Dedifferentiated amniotic fluid mesenchymal stem cell (primary cell): ENCODE data around the gene SH3D19.
A peak's percentile ranks its signal among the peaks of the same experiment; 100 is the strongest.
"Not testable (repeated sequence)": the region's sequence is repeated elsewhere in the genome, so short reads cannot be mapped to it uniquely, and the experiment has no call there.

Source experiments
- DNase-seq: peaks from one replicate; pipeline ENCODE4 v3.0.0-alpha.2; 2016; ENCODE audit errors: extremely low spot score

SH3D19 gene

DNA sequence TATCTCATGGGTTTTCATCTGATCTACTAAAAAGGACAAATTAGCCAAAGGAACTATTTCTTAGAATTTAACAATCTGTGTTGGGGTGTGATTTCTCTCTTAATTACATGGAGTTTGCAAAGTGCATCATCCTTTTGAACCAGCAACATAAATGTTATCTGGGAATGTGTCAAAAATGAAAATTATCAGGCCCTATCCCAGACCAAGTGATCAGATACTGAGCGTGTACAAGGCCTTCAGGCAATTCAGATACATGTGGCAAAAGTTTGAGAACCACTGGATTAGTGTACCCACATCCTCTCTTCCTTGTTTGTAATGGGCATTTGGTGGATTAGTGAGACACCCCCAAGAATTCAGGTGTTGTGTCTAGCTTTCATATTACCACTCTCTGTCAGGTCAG is 3.8 kb downstream of the SH3D19 start:
- no peak for DNase-seq

DNA sequence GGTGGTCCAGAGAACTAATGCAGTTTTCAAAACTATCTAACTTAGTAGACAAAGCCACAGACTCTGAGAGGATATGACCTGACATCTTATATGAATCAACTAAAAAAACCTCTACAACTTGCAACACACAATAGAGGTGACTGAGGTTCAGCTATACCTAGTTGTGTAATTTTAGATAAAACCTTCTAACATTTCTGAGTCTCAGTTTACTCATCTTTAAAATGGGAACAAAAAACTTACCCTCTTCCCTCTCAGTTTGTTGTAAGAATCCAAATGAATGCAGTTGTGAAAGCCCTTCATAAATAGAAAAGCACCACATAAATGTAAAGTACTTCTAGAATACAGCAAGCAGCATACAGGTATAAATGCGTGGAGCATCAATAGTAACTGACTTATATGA is 5.9 kb downstream of the SH3D19 start:
- no peak for DNase-seq

DNA sequence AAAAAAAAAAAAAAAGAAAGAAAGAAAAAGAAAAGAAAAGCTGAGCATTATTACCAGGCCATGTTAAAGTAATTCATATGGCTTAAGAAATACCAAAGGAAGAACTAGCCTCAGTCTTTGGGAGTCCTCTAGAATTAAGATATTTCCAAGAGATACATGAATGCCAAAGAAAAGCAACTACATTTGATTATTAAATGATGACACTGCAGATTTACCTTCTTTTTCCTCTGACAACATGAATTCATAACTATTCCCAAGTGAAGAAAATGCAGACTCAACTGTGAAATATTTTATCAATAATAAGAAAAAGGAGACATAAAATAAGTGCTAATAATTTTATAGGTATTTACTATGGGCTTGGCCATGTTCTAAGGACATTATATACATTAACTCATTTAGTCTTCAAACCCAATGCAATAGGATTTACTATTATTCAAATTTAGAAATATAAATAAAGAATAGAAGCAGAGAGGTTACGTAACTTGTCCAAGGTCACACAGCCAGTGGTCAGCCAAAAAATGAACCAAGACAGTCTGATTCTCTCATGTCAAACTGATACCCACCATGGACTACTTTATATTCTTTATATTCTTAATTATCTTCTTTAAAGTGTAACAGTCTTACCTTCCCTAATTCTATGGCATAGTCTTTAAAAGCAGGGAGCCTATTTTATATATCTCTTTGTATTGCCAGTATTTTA is 6.9 kb downstream of the SH3D19 start:
- no peak for DNase-seq

DNA sequence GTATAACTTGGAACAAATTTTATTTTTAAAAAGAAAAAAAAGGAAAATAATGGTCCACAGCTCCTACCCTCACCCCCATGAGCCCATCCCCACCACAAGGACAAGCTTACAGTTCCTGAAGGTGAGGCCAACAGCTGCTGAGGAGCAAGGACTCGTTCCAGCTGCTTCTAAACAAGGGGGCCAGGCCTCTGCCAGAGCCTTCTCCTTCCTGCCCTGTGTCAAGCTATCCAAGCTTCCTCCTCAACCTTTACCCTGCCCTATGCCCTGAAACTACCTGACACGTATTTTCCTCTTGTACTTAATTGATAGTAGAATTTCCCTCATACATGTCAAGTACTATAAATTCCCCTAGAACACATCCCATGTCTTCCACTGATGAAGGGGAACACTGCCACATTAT is 8.8 kb downstream of the SH3D19 start:
- DNase-seq = no peak

DNA sequence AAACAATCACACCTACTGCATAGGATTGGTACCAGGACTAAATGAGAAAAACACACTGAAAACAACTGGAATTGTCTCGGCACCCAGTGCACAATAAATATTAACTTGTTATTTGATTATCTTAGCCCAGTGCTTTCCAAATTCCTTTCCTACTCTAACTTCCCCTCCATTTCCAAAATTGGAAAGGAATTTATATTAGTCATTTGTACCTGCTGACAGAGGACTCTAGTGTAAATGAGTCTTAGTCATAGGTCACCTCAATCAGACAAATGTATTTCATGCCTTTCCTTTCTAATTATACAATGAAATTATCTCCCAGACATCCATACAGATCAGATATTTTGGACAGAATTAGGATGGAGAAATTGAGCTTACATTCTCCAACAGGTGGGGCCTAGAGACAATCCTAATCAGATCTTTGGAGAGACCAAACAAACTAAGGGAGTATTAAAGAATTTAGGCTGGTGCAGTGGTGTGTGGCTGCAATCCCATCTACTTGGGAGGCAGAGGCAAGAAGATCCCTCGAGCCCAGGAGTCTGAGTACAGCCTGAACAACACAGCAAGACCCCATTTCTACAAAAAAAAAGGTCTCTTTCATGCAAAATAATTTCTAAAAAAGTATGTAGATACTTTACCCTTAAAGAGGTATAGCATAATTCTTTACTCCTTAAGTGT is 10.1 kb downstream of the SH3D19 start:
- DNase-seq = no peak

DNA sequence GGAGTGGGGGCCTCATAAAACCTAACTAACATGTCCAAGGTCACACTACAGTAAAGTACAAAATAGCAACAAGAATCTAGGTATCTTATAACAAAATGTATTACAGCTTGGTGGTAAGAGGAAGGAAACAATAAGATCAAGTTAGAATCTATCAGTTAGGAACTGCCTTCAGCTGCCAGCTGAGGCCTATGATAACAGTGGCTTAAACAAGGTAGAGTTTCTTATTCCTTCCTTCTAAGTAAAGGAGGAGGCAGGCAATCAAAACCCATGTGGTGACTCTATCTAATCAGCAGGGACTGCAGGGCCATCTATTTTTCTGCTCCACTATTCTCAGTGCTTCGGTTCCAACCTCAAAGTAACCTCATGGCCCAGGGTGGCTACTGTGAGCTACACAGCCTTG is 10.9 kb downstream of the SH3D19 start:
- no peak for DNase-seq

DNA sequence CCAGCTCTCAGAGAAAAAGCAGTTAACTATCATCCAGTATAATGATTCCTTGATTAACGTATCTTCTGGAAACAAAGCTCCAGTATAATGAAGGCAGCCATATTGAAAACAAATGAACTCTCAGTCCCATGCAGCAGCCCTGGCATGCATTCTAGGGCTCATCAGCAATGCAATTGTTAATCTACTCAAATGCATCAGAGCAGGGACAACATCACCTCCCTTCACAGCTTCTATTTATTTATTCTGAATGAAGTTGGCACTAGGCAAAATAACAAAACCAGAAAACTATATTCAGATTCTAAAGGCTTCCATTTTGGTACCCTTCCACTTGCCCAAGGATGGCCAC is 11.4 kb downstream of the SH3D19 start:
- DNase-seq = no peak

DNA sequence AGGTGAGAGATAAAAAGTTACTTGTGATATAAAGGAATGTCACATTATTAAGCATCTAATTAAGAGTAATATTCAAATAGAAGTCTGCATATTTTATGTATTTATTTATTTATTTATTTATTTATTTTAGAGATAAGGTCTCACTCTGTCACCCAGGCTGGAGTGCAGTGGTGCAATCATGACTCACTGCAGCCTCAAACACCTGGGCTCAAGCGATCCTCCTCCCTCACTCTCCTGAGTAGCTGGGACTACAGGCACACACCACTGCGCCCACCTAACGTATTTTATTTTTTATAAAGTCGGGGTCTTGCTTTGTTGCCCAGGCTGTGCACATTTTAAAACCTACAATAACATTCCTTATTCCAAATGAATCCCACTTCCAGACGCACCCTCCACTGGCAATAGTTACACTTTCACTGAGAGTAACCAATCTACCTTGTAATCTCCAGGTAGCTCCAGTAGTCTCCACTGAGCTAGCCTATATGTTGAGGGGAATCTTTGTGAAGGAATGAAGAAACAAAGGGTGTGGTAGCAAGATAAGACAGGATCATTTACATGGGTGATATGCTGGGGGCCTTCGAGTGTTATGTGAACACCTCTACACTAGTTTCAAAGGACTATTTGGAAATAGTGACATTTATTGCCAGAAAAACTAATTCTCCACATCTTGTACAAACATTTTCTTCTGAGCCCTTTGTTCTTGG is 11.9 kb downstream of the SH3D19 start:
- DNase-seq = no peak

DNA sequence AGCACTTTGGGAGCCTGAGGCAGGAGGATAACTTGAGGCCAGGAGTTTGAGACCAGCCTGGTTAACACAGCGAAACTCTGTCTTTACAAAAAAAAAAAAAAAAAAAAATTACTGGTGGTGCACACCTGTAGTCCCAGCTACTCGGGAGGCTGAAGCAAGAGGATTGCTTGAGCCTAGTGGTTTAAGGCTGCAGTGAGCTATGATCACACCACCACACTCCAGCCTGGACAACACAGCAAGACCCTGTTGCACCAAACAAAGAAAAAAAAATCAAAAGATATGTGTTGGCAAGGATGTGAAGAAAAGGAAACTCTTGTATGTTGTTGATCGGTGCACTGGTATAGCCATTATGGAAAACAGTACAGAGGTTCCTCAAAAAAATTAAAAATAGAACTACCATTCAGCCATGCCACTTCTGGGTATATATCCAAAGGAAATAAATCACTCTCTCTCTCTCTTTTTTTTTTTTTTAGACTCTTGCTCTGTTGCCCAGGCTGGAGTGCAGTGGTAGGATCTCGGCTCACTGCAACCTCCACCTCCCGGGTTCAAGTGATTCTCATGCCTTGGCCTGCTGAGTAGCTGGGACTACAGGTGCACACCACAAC is 15.2 kb downstream of the SH3D19 start:
- no peak for DNase-seq

DNA sequence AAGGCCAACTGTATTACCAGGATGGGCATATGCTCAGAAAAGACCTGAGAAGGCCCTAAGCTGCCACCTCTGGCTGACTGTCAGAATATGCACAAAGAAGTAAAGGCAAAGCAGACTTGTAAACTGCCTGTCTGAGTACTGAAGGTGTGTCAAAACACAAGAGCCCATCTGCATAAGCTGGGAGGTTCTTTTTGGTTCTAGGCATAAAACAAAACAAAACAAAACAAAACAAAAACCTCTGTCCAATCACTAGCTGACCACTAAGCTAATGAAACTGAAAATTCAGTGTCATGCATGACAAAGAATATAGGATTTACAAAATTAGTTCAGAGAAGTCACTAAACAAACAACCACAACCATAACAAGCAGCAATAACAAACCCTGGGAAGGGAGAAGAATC is 20.6 kb downstream of the SH3D19 start:
- DNase-seq = no peak

DNA sequence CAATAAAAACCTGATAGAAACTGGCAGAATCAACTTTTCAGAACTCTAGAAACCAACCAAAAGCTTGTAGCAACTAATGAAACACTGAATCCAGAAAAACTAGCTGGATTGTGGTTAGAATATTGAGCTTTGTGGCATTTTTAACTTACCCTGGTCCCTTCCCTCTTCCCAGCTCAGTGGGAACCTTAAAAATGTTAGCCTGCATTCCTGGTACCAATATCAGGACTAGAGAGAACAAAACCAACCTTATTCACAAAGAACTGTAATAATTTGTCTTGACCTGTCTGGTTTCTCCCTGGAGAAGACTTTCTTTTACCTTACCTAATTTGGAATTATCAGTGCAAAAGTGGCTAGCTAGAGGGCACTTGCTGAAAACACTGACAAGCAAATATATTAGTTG is 21.2 kb downstream of the SH3D19 start:
- no peak for DNase-seq

DNA sequence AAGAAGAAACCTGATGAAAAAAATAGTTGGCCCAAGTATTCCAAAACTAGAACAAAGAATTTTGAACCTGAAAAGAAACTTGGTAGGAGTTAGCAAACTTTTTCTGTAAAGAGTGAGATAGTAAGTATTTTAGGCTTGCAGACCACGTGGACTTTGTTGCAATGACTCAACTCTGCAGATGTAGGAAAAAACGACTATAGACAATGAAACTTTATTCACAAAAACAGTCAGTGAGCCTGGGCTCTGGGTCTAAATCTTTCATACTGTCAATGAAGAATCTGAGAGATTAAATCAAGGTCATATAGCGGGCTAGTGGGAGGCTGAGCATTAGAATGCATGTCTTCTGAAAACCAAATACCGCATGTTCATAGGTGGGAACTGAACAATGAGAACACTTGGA is 23.0 kb downstream of the SH3D19 start:
- no peak for DNase-seq

DNA sequence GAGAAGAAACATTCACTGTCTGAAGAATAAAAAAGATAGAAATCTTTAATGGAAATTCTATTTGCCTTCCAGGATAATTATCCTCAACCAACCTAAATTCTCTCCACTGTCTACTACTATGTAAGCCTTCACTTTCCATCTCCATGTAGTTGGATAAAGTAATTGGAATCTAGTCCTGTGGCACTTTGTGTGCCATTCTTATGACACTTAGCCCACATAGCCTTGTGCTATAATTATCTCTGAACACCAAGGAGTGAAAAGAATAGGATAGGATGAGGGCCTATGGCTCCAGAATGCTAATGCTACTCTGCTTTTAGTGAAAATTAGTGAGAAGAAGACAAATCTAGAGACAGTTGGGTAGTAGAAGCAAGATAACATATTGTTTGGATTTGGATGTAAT is 28.2 kb downstream of the SH3D19 start:
- no peak for DNase-seq

DNA sequence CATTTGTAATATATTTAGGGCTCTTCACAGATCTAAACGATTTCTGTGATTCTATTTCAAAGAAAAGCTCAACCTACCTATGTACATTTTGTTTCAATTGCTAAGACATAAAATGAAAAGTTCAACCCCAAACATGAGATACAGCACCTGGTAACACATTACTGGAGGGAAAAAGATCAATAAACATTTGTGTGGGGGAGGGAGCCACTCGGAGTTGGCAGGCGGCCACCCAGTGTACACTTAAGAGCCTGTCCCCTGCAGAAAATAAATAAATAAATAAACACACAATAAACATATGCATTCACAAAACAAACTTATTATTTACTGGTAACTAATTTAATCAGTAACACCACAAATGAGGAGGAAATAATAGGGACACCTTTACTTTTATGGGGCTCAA is 29.2 kb downstream of the SH3D19 start:
- no peak for DNase-seq

DNA sequence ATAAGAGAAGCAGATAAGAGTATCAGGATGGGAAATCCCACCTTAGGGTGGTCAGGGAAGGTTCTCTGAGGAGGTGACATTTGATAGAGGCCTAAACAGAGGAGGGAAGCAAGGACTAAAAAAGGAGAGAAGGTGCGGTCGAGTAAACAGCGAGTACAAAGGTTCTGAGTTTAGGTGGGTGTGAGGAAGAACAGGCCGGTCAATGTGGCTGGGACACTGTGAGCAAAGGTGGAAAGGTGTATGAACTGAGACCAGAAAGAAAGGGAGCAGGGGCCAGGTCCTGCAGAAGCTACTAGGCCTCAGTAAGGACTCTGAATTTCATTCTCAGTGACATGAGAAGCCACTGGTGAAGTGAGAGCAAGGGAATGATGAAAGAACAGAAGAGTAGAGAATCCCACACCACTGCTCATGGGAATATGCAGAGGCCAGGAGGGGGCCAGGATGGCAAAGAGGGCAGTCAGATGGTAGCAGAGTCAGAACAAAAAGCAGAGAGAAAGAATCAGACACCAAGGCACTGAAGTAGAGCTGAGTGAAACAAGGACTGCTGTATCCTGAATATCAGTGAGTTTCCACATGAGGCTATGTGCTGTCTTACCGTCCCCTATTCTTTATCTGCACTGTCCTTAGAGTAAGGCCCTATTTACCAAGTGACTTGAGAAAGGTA is 30.4 kb downstream of the SH3D19 start:
- no peak for DNase-seq

DNA sequence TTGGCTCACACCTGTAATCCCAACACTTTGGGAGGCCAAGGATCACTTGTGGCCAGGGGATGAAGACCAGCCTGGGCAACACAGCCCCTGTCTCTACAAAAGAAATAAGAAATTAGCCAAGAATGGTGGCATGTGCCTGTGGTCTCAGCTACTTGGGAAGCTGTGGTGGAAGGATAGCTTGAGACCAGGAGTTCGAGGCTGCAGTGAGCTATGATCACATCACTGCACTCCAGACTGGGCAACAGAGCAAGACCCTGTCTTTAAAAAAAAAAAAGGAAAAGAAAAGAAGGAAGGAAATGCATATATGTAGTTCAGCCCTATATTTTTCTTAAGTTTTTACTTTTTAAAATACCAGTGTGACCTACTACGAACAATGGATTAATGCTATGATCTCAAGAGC is 33.4 kb downstream of the SH3D19 start:
- no peak for DNase-seq

DNA sequence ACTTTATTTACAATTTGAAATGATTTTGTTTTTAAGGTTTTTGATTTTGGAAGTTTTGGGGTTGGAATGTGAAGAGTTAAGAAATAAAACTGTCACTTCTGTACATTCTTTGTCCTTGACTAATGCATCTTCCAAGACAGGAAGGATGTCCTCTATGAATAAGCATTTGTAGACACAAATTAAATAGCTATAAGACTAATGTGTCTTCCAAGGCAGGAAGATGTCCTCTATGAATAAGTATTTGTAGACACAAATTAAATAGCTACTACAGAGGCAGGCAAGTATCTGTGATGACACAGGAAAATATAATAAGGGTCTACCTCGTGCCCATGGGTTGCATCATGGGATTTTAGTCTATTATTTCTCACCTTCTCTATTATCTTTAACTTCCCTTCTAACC is 33.9 kb downstream of the SH3D19 start:
- no peak for DNase-seq

DNA sequence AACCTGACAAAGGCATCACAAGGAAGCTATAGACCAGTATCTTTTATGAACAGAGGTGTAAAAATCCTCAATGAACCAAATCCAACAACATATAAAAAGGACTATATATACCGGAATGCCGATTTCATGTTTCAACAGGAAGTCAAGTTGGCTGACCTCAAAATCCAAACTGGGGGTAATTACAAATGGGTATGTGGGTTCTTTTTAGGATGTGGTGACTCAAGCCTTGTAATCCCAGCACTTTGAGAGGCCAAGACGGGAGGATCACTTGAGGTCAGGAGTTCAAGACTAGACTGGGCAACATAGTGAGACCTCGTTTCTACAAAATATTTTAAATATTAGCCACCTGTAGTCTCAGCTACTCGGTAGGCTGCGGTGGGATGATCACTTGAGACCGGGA is 38.0 kb downstream of the SH3D19 start:
- DNase-seq = no peak

DNA sequence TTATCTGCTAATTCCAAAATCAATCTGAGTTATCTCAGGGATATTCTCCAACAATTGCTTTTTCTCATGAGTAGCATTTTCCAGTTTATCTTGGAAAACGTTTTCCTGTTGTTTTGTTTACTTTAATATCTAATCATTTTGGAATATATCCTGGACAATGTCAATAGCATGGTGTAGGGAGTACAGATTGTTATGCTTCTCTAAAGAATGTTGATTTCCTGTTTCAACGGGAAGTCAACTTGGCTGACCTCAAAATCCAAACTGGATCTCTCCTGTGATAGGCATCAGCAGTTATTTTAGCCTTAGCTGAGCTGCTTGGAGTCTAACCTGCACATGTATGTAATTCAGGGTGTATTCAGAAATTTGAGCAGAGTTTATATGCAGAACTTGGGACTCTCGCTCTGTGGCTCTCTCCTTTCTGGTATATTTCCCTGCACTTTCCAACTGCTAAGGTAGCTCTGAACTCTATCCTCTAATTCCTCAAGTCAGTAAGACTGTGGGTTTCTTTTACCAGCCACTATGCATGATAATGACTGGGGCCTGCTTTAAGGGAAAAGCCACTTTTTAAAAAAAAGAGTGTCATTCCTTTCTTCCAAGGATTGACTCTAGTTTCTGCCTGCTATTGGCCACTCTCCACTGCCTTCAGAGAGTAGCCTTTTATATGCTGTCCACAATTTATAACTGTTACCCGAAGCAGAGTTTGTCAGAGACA is 40.7 kb downstream of the SH3D19 start:
- no peak for DNase-seq

DNA sequence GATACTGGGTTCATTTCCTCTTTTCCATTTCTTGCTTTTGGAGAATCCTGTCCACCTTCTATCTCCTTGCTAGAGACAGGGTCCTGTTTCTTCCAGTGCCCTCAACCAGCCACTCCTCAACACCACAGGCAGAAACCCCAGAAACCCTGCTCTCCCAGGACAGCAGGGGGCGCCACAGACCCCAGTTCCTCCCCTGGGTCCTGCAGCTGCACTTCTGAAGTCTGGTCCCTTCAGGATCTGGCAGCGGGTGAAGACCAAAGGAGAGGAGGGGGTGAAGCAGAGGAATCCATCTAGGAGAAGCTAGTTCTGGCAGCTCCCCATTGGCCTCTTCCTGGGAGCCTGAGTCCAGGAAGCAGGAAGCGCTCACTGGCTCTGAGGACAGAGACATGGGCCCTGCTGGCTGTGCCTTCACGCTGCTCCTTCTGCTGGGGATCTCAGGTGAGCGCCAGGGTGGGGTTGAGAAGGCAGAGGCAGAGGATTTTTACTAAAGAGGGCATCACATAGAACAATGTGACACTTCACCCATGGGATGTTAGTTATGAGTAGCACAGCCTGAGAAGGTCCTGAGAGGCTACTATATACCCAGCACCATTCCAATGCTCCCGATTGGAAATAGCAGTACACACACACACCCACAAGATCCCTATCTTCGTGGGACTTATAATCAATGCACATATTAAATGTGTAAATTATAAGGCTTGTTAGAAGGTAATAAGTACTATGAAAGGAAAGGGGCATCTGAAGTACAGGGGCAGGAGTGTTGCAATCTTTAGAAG is 48.4 kb downstream of the SH3D19 start, which contains the start of gene PRSS48:
PRSS48 (plus strand) TSS at position 375 of the 776 bp plus-strand sequence; CDS start at position 387, 12 bp downstream.
- DNase-seq = peak; percentile 25

DNA sequence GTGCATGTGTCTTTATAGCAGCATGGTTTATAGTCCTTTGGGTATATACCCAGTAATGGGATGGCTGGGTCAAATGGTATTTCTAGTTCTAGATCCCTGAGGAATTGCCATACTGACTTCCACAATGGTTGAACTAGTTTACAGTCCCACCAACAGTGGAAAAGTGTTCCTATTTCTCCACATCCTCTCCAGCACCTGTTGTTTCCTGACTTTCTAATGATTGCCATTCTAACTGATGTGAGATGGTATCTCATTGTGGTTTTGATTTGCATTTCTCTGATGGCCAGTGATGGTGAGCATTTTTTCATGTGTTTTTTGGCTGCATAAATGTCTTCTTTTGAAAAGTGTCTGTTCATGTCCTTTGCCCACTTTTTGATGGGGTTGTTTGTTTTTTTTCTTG is 56.5 kb downstream of the SH3D19 start:
- DNase-seq = not testable (repeated sequence)
